ENCODE results near the gene MOB4. TPM values are rescaled to one million over a fixed set of nuclear protein-coding genes. Genes with fewer than 3 reads are reported as not detected.
A peak's percentile ranks its signal among the peaks of the same experiment; 100 is the strongest.

The MOB4 gene
- total RNA-seq, 6 donors from 2014 or later = 6.7 to 34.2 (median 17.9) TPM

GRCh38 chr2:197571627-197572271 lies 55.9 kb downstream of the MOB4 start:
- H3K9me3 ChIP-seq = peaks cover 0 to 11% (median 3%) of the 10 kb centered on the region in 4 donors
- TF ChIP-seq EP300 (IDR thresholded peaks at IDR 0.05) = no peak
- TF ChIP-seq POLR2AphosphoS5 (IDR thresholded peaks at IDR 0.05) = no peak
- TF ChIP-seq, protein P1, sequence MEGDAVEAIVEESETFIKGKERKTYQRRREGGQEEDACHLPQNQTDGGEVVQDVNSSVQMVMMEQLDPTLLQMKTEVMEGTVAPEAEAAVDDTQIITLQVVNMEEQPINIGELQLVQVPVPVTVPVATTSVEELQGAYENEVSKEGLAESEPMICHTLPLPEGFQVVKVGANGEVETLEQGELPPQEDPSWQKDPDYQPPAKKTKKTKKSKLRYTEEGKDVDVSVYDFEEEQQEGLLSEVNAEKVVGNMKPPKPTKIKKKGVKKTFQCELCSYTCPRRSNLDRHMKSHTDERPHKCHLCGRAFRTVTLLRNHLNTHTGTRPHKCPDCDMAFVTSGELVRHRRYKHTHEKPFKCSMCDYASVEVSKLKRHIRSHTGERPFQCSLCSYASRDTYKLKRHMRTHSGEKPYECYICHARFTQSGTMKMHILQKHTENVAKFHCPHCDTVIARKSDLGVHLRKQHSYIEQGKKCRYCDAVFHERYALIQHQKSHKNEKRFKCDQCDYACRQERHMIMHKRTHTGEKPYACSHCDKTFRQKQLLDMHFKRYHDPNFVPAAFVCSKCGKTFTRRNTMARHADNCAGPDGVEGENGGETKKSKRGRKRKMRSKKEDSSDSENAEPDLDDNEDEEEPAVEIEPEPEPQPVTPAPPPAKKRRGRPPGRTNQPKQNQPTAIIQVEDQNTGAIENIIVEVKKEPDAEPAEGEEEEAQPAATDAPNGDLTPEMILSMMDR (IDR thresholded peaks at IDR 0.05) = no peak
- no peak for TF ChIP-seq POLR2A (IDR thresholded peaks at IDR 0.05)
- no peak for DNase-seq

DNA sequence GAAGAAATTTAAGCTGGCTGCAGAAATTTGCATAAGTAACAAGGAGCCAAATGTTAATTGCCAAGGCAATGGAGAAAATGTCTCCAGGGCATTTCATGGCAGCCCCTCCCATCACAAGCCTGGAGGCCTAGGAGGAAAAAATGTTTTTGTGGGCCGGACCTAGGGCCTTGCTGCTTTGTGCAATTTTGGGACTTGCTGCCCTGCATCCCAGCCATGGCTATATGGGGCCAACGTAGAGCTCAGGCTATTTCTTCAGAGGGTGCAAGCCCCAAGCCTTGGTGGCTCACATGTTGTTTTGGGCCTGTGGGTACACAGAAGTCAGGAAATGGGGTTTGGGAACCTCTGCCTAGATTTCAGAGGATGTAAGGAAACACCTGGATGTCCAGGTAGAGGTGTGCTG lies 57.7 kb downstream of the MOB4 start:
- H3K27ac ChIP-seq = no peak overlapping the region
- WGBS, 2 donors = 95% methylated on average over 2 of the region's 2 CpGs; no CpG with 5 or more reads in 1 of the 2 donors
- ATAC-seq (ENCODE audit: low FRiP score in 2 of 2) (no peak), DNase-seq (no peak)
- H3K36me3 ChIP-seq = peaks cover 0 to 6% (median 0%) of the 10 kb centered on the region in 4 donors
- H3K27me3 ChIP-seq = no peaks in the 10 kb centered on the region
- H3K9me3 ChIP-seq = peaks cover 0 to 11% (median 3%) of the 10 kb centered on the region in 4 donors
- no peak for TF ChIP-seq POLR2A (IDR thresholded peaks at IDR 0.05)
- TF ChIP-seq EP300 (IDR thresholded peaks at IDR 0.05) = no peak
- TF ChIP-seq, protein P1 (IDR thresholded peaks at IDR 0.05) = no peak
- no peak overlapping the region for H3K4me3 ChIP-seq
- H3K4me1 ChIP-seq = peaks cover 0 to 6% (median 0%) of the 10 kb centered on the region in 4 donors

More at GRCh38 chr2:197571627-197572271, 55.9 kb downstream of the MOB4 start:
- Histone ChIP-seq H3K4me3 (no peak overlapping the region), H3K27me3 (no peaks in the 10 kb centered on the region), H3K36me3 (peaks cover 0 to 11% (median 0%) of the 10 kb centered on the region in 4 donors), H3K27ac (no peak overlapping the region), H3K4me1 (peaks cover 0 to 6% (median 0%) of the 10 kb centered on the region in 4 donors)
- no peak for ATAC-seq (ENCODE audit: low FRiP score in 2 of 2)
- WGBS, 2 donors = 66 to 73% methylated on average over 10 of the region's 10 CpGs

GRCh38 chr2:197575987-197576386 lies 60.1 kb downstream of the MOB4 start:
- ATAC-seq (ENCODE audit: low FRiP score in 2 of 2) (peak in 1 of 2 donors; percentile 73), DNase-seq (no peak)
- H3K4me1 ChIP-seq = peaks cover 0 to 6% (median 0%) of the 10 kb centered on the region in 4 donors
- no peak overlapping the region for H3K4me3 ChIP-seq
- WGBS, 2 donors = 95% methylated on average over 2 of the region's 2 CpGs
- H3K9me3 ChIP-seq = peaks cover 0 to 11% (median 3%) of the 10 kb centered on the region in 4 donors
- H3K27me3 ChIP-seq = no peaks in the 10 kb centered on the region
- TF ChIP-seq POLR2AphosphoS5 (IDR thresholded peaks at IDR 0.05) (no peak), POLR2A (IDR thresholded peaks at IDR 0.05) (no peak), EP300 (IDR thresholded peaks at IDR 0.05) (no peak)
- TF ChIP-seq, protein P1 (IDR thresholded peaks at IDR 0.05) = no peak
- H3K27ac ChIP-seq = no peak overlapping the region
- peaks cover 0 to 6% (median 0%) of the 10 kb centered on the region in 4 donors for H3K36me3 ChIP-seq

GRCh38 chr2:197576631-197577030 lies 60.8 kb downstream of the MOB4 start:
- peak in 1 of 2 donors; percentile 80 for ATAC-seq (ENCODE audit: low FRiP score in 2 of 2)
- 46 to 52% methylated on average over 3 of the region's 3 CpGs for WGBS, 2 donors
- Histone ChIP-seq H3K36me3 (peaks cover 0 to 6% (median 0%) of the 10 kb centered on the region in 4 donors), H3K4me1 (peaks cover 0 to under 1% (median 0%) of the 10 kb centered on the region in 4 donors), H3K27ac (no peak overlapping the region), H3K9me3 (peaks cover 0 to 11% (median 3%) of the 10 kb centered on the region in 4 donors), H3K4me3 (no peak overlapping the region), H3K27me3 (no peaks in the 10 kb centered on the region)
- no peak for TF ChIP-seq POLR2A (IDR thresholded peaks at IDR 0.05)
- TF ChIP-seq, protein P1 (IDR thresholded peaks at IDR 0.05) = no peak
- TF ChIP-seq POLR2AphosphoS5 (IDR thresholded peaks at IDR 0.05) = no peak
- TF ChIP-seq EP300 (IDR thresholded peaks at IDR 0.05) = no peak
- DNase-seq = no peak

All from upper lobe of left lung (tissue), 6 donors.